GM19395 (cell line): ENCODE measurements around the gene TAS2R41.
"Not testable (repeated sequence)": the region's sequence is repeated elsewhere in the genome, so short reads cannot be mapped to it uniquely, and the experiment has no call there.

ENCODE experiments used
- ATAC-seq: cut with Tn5 transposase; IDR thresholded peaks from one replicate; pipeline ENCODE4 v1.9.1; 2021; ENCODE audit warnings: mild to moderate bottlenecking, moderate library complexity; ENCODE audit not compliant: unreplicated experiment

The TAS2R41 gene

GRCh38 chr7:143514995-143515735, 37.5 kb downstream of the TAS2R41 start:
- ATAC-seq = no peak

- no peak for ATAC-seq
These were observed 39.3 kb downstream of the TAS2R41 start for GRCh38 chr7:143516981-143517380.

GRCh38 chr7:143518521-143518920, 40.8 kb downstream of the TAS2R41 start:
- no peak for ATAC-seq

GRCh38 chr7:143518941-143519340, 41.3 kb downstream of the TAS2R41 start:
- no peak for ATAC-seq

GRCh38 chr7:143519411-143520131, 41.9 kb downstream of the TAS2R41 start:
- ATAC-seq = no peak

- not testable (repeated sequence) for ATAC-seq
These were observed 44.7 kb downstream of the TAS2R41 start for GRCh38 chr7:143522309-143522916.
